ENCODE results near the gene ATXN7L3.
"Not testable (repeated sequence)": the region's sequence is repeated elsewhere in the genome, so short reads cannot be mapped to it uniquely, and the experiment has no call there.

ATXN7L3 gene

DNA sequence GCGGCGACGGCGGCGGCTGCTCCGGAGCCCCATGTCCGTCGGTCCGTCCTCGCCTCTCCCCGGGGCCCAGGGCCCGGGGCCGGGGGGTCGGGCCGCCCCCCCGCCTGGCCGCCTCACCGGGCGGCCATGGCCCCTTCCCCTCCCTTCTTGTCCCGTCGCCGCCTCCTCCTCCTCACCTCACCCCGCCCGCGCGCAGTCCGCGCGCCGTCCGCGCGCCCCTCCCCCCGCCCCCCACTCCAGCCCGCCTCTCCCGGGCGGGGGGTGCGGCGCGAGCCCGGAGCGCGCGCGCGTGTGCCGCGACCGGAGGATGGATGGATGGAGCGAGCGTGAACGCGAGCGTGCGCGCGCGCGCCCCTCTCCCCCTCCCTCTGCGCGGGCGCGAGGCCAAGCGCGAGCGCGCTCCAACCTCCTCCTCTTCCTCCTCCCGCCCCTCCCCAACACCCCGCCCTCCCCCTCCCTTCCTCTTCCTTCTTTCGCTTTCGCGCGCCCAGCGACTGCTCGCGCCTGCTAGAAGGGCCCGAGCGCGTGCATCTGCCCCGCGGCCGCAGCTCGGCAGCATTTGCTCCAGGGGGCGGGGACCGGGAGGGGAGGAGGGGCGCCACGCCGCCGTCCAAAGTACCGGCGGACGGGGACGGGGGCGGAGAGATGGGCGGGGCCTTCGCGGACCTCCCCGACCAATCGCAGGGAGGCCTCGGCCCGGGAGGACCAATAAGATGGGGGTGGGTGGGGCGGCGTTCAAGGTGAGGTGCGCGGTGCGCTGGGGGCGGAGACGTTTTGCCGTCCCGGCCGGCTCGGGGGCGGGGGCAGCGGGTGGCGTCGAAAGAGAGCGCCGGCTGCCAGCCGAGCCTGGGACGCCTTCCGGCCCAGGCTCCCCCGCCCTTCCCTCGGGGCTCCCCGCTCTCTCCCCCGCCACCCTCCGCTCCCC lies at the start of gene ATXN7L3:
ATXN7L3 (minus strand) TSS at position 332 of the 925 bp plus-strand sequence. CDS start 1,814 bp downstream, outside the sequence.
- peak; percentile 99 for DNase-seq

DNA sequence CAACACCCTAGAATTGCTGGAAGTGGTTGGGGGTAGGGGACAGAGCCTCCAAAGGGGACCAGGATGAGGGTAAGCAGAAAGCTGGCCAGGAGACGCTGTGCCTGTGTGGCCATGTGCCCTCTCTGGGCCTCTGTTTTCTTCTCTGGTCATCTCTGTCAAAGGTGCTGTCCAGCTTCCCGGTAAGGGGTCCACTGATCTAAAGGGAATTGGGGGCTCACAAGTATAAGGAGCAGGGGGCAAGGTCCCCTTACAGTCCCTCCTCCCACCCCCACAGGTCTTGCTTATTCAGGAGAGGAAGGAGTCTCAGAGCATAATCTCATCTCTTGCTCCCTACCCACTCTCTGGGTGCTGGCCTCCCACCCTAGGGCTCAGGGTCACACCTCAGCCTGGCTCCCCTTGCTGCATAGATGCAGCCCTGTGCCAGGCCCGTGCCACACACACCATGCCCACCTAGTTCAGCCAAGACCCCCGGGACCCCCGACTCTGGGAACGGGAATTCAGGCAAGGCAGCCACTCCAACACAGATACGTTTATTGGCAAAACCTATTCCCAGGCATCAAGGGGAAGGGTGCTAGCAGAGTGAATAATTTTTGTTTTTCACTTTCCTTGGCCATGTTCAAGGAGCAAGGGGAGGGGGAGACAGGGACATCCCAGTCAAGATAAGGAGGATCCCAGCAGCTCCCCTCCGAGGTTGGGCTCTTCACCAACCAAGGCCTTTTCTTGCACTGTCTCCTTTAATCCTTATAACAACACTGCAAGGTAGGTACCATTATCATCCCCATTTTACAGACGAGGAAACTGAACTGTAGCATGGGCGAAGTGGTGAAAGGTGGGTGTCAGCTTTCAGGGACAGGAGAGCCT lies 48.4 kb upstream of the ATXN7L3 start:
- no peak for DNase-seq

GRCh38 chr17:44247440-44247841 lies 47.8 kb upstream of the ATXN7L3 start:
- no peak for DNase-seq

GRCh38 chr17:44241106-44241624 lies 41.5 kb upstream of the ATXN7L3 start:
- no peak for DNase-seq

- DNase-seq: not testable (repeated sequence)
Observed at GRCh38 chr17:44237886-44238285, 38.2 kb upstream of the ATXN7L3 start.

DNA sequence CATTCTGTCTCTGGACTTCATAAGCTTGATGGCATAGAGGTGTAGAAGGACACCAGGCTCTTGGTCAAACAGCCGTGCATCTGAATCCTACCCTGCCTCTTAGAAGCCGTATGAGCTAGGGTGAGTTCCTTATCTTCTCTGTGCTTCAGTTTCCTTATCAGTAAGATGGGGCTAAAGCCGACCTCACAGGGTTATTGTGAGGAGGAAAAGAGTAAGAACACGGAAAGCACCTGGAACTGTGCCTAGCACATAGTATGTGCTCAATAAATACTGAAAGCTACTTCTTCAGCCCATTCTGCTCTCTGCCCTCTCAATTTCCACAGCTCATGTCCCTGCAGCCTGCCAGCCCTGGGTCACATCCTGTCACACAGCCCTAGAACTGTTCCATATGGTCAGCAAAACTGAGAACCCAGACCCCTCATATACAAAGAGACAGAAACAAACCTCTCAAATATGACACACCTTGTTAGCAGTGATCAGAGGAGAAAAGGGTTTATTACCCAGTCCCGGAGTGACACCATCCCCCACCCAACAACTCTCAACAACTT lies 36.8 kb upstream of the ATXN7L3 start:
- no peak for DNase-seq

DNA sequence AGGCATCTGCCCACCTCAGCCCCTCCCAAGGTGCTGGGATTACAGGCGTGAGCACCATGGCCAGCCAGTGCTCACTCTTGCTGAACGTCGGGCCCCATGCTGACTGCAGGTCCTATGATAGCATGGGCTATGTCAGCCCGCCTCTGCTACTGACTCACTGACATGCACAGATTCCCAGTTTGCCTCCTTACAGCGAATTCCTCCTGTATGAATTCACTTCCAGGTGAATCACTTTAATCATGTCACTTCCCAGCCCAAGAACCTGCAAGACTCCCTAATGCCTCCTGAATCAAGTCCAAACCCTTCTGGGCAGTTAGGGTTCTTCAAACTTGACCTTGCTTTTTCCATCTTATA lies 35.9 kb upstream of the ATXN7L3 start:
- no peak for DNase-seq

GRCh38 chr17:44233582-44233981 lies 33.9 kb upstream of the ATXN7L3 start:
- no peak for DNase-seq

DNA sequence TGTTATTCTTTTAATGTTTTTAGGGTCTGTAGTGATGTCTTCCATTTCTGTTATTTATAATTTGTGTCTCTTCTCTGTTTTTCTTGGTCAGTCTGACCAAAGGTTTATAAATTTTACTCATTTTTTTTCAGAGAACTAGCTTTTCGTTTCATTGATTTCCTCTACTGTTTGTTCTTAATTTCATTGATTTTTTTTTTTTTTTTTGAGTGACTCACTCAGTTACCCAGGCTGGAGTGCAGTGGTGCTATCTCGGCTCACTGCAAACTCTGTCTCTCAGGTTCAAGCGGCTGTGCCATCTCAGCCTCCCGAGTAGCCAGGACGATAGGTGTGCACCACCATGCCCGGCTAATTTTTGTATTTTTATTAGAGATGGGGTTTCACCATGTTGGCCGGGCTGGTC lies 32.4 kb upstream of the ATXN7L3 start:
- no peak for DNase-seq

GRCh38 chr17:44230140-44230539 lies 30.5 kb upstream of the ATXN7L3 start:
- no peak for DNase-seq

DNA sequence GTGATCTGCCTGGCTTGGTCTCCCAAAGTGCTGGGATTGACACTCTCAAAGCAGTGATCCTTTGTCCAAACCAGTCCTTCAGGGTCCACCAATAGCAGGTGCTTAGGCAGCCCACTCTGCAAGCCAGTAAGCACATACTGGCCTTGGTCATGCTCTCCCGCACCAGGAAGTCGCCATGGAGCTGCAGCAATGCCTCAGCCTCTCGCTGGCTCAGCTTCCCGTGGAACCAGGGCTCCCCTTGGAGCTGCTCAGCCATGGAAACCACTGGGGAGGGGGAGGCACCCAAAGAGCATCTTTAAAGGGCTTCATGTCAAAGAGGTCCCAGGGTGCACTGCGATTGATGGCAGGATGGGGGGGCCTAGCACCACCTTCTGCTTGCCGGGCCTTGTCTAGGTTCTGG lies 29.4 kb upstream of the ATXN7L3 start:
- DNase-seq: no peak

GRCh38 chr17:44223541-44224071 lies 23.9 kb upstream of the ATXN7L3 start:
- no peak for DNase-seq

- DNase-seq: peak; percentile 66
Observed at GRCh38 chr17:44222112-44222869, 22.6 kb upstream of the ATXN7L3 start.

GRCh38 chr17:44221862-44222111 lies 22.1 kb upstream of the ATXN7L3 start:
- no peak for DNase-seq

- DNase-seq: peak; percentile 73
Observed at GRCh38 chr17:44221084-44221861, 21.6 kb upstream of the ATXN7L3 start.

- DNase-seq: peak; percentile 63
Observed at GRCh38 chr17:44220213-44221083, 20.8 kb upstream of the ATXN7L3 start.

- peak; percentile 66 for DNase-seq
Observed at GRCh38 chr17:44219616-44220212, 20.0 kb upstream of the ATXN7L3 start, which contains the start of gene UBTF. Gene UBTF, minus strand, starts transcription at chr17:44219675. Its CDS starts 1,446 bp downstream, at chr17:44218229.

- peak; percentile 75 for DNase-seq
Observed at GRCh38 chr17:44219108-44219615, 19.5 kb upstream of the ATXN7L3 start.

- peak; percentile 86 for DNase-seq
Observed at GRCh38 chr17:44218344-44219107, 18.8 kb upstream of the ATXN7L3 start.

Data from stimulated activated CD8-positive, alpha-beta memory T cell treated with anti-CD3 and anti-CD28 coated beads, Interleukin-4, amount 100 ng/mL, for 48 hours (primary cell).